ENCODE results near the gene SLC25A13. TPM values are rescaled to one million over a fixed set of nuclear protein-coding genes. Genes with fewer than 3 reads are reported as not detected.

The SLC25A13 gene
- total RNA-seq, 1 experiment from 2014 or later, result 77.2 TPM

DNA sequence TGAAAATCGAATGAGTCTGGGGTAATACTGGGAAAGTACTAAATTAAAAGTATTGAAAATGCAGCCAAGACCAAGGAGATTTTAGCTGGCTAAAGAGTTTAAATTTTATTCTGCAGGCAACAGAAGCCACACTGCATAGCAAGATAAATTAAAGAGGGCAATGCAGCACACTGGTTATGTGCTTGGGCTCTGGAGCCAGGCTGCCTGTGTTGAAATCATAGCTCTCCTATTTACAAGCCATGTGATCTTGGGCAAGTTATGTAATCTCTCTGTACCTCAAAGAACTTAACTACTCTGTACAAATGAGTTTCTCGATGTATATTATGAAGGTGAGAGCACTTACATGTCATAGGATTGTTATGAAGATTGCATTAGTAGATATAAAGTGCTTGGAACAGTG, 9.9 kb downstream of the SLC25A13 start:
- no peak overlapping the region for H3K27ac Mint-ChIP-seq
- DNase-seq (ENCODE audit: low spot score) (no peak), ATAC-seq (no peak)
- no peaks in the 10 kb centered on the region for H3K9me3 Mint-ChIP-seq
- ChIA-PET POLR2A (interaction anchor here (1.1 kb wide), 1 partner anchor 29 kb away, joined by 3 read pairs; no protein-coding TSS in a partner anchor), CTCF (no interaction called here)
- no peak overlapping the region for H3K4me3 Mint-ChIP-seq
- TF ChIP-seq, protein P1, sequence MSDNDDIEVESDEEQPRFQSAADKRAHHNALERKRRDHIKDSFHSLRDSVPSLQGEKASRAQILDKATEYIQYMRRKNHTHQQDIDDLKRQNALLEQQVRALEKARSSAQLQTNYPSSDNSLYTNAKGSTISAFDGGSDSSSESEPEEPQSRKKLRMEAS (CRISPR knock-in tag; IDR thresholded peaks at IDR 0.05), result no peak
- TF ChIP-seq, protein P2, sequence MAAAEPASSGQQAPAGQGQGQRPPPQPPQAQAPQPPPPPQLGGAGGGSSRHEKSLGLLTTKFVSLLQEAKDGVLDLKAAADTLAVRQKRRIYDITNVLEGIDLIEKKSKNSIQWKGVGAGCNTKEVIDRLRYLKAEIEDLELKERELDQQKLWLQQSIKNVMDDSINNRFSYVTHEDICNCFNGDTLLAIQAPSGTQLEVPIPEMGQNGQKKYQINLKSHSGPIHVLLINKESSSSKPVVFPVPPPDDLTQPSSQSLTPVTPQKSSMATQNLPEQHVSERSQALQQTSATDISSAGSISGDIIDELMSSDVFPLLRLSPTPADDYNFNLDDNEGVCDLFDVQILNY (CRISPR knock-in tag; IDR thresholded peaks at IDR 0.05), result no peak
- TF ChIP-seq GABPB1 (CRISPR knock-in tag; IDR thresholded peaks at IDR 0.05) (no peak), GTF2I (CRISPR knock-in tag; conservative IDR thresholded peaks at IDR 0.05) (no peak)
- no peaks in the 10 kb centered on the region for H3K27me3 Mint-ChIP-seq (ENCODE audit: low read depth)
- no peaks in the 10 kb centered on the region for H3K36me3 Mint-ChIP-seq
- peaks cover 66% of the 10 kb centered on the region for H3K4me1 Mint-ChIP-seq

DNA sequence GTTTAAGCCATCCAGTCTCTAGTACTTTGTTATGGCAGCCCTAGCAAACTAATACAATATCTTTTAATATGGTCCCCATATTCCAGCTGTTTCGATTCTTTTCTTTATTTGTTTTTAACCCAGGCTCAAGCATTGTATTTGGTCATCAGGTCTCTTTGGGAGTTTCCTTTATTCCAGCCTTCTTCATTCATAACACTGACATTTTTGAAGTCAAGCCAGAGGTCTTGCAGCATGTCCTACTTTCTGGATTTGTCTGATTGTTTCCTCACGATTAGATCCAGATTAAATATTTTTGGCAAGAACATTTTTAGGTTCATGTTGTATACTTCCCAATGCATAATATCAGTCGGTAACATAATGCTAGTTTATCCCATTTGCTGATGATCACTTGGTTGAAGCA, 11.8 kb downstream of the SLC25A13 start:
- POLR2A ChIA-PET, result no interaction called here
- TF ChIP-seq CREB1 (CRISPR knock-in tag; IDR thresholded peaks at IDR 0.05) (no peak), RELA (CRISPR knock-in tag; IDR thresholded peaks at IDR 0.05; ENCODE audit: borderline replicate concordance) (no peak), CBFB (CRISPR knock-in tag; IDR thresholded peaks at IDR 0.05; ENCODE audit: low read depth) (no peak), JAZF1 (CRISPR knock-in tag; IDR thresholded peaks at IDR 0.05) (no peak), ESRRA (CRISPR knock-in tag; IDR thresholded peaks at IDR 0.05; ENCODE audit: borderline replicate concordance) (no peak), NR1H2 (CRISPR knock-in tag; IDR thresholded peaks at IDR 0.05) (no peak), ZBTB21 (CRISPR knock-in tag; IDR thresholded peaks at IDR 0.05; ENCODE audit: borderline replicate concordance) (no peak)
- TF ChIP-seq, protein P3, sequence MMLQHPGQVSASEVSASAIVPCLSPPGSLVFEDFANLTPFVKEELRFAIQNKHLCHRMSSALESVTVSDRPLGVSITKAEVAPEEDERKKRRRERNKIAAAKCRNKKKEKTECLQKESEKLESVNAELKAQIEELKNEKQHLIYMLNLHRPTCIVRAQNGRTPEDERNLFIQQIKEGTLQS (CRISPR knock-in tag; conservative IDR thresholded peaks at IDR 0.05), result no peak
- TF ChIP-seq, protein P4, sequence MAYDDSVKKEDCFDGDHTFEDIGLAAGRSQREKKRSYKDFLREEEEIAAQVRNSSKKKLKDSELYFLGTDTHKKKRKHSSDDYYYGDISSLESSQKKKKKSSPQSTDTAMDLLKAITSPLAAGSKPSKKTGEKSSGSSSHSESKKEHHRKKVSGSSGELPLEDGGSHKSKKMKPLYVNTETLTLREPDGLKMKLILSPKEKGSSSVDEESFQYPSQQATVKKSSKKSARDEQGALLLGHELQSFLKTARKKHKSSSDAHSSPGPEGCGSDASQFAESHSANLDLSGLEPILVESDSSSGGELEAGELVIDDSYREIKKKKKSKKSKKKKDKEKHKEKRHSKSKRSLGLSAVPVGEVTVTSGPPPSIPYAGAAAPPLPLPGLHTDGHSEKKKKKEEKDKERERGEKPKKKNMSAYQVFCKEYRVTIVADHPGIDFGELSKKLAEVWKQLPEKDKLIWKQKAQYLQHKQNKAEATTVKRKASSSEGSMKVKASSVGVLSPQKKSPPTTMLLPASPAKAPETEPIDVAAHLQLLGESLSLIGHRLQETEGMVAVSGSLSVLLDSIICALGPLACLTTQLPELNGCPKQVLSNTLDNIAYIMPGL (CRISPR knock-in tag; IDR thresholded peaks at IDR 0.05), result no peak
- TF ChIP-seq, protein P5, sequence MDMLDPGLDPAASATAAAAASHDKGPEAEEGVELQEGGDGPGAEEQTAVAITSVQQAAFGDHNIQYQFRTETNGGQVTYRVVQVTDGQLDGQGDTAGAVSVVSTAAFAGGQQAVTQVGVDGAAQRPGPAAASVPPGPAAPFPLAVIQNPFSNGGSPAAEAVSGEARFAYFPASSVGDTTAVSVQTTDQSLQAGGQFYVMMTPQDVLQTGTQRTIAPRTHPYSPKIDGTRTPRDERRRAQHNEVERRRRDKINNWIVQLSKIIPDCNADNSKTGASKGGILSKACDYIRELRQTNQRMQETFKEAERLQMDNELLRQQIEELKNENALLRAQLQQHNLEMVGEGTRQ (CRISPR knock-in tag; IDR thresholded peaks at IDR 0.05), result no peak
- H3K27me3 Mint-ChIP-seq (ENCODE audit: low read depth), result no peaks in the 10 kb centered on the region
- no peaks in the 10 kb centered on the region for H3K9me3 Mint-ChIP-seq
- no peak for ATAC-seq
- CTCF ChIA-PET, result no interaction called here
- H3K27ac Mint-ChIP-seq, result no peak overlapping the region
- DNase-seq (ENCODE audit: low spot score), result no peak
- H3K4me3 Mint-ChIP-seq, result no peak overlapping the region
- peaks cover 67% of the 10 kb centered on the region for H3K4me1 Mint-ChIP-seq
- no peaks in the 10 kb centered on the region for H3K36me3 Mint-ChIP-seq

DNA sequence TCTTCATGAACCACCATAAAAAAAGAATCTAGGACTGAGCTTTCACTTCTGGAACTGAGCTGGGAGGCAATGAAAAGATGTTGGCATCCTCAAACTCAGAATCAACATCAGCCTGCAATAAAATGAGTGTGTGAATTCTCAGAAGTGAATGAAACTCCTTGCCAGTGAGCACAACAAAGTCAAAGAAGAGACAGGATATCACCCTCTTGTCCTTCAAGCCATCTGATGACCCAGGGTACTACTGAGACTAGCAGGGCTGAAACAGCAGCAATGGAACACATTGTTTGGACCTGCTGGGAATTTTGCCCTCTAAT, 13.0 kb downstream of the SLC25A13 start:
- ATAC-seq (no peak), DNase-seq (ENCODE audit: low spot score) (no peak)
- H3K4me3 Mint-ChIP-seq, result no peak overlapping the region
- H3K27me3 Mint-ChIP-seq (ENCODE audit: low read depth), result no peaks in the 10 kb centered on the region
- H3K4me1 Mint-ChIP-seq, result peaks cover 57% of the 10 kb centered on the region
- no peaks in the 10 kb centered on the region for H3K9me3 Mint-ChIP-seq
- TF ChIP-seq ZNF219 (CRISPR knock-in tag; IDR thresholded peaks at IDR 0.05; ENCODE audit: borderline replicate concordance) (no peak), SMAD4 (CRISPR knock-in tag; IDR thresholded peaks at IDR 0.05) (no peak), JUN (CRISPR knock-in tag; IDR thresholded peaks at IDR 0.05) (no peak)
- ChIA-PET CTCF (no interaction called here), POLR2A (no interaction called here)
- no peaks in the 10 kb centered on the region for H3K36me3 Mint-ChIP-seq
- no peak overlapping the region for H3K27ac Mint-ChIP-seq
